Transverse colon (tissue), 3 donors: Measurements from ENCODE around the gene KRTAP10-6.

Experiments
- EP300 ChIP-seq: sonication (generic); formaldehyde crosslinking; IDR thresholded peaks from one replicate; pipeline ENCODE4 v1.6.1; 2017; ENCODE audit warnings: antibody characterized with exemption, low read depth
- POLR2A ChIP-seq: fragments of 450-650 bp; IDR thresholded peaks from one replicate; pipeline ENCODE4 v1.6.1; 2016; ENCODE audit warnings: antibody characterized with exemption, mild to moderate bottlenecking, moderate library complexity
- TF ChIP-seq, protein P1 (sequence below), 5 experiments: fragments of 200-600 bp in 3 of 5; fragments of 450-650 bp in 2 of 5; sonication (generic) in 3 of 5; IDR thresholded peaks; 1 replicate in 2 of 5; 2 replicates in 3 of 5; pipeline ENCODE4 v1.5.1; 2016 to 2017; ENCODE audit warnings: antibody characterized with exemption in 5 of 5, inconsistent platforms in 3 of 5, mild to moderate bottlenecking in 2 of 5, moderate library complexity in 1 of 5

GRCh38 chr21:44552136-44552535 lies 40.2 kb downstream of the KRTAP10-6 start:
- TF ChIP-seq, protein P1, sequence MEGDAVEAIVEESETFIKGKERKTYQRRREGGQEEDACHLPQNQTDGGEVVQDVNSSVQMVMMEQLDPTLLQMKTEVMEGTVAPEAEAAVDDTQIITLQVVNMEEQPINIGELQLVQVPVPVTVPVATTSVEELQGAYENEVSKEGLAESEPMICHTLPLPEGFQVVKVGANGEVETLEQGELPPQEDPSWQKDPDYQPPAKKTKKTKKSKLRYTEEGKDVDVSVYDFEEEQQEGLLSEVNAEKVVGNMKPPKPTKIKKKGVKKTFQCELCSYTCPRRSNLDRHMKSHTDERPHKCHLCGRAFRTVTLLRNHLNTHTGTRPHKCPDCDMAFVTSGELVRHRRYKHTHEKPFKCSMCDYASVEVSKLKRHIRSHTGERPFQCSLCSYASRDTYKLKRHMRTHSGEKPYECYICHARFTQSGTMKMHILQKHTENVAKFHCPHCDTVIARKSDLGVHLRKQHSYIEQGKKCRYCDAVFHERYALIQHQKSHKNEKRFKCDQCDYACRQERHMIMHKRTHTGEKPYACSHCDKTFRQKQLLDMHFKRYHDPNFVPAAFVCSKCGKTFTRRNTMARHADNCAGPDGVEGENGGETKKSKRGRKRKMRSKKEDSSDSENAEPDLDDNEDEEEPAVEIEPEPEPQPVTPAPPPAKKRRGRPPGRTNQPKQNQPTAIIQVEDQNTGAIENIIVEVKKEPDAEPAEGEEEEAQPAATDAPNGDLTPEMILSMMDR (IDR thresholded peaks at IDR 0.05) = no peak
- TF ChIP-seq POLR2A (no peak), EP300 (no peak)
